T-cell (primary cell): Measurements from ENCODE around the gene CAPN5. TPM values are rescaled to one million over a fixed set of nuclear protein-coding genes. Genes with fewer than 3 reads are reported as not detected.

Experiments used
- ATAC-seq, 4 experiments: fragments of 200-7000 bp in 3 of 4; fragments of 150-1000 bp in 1 of 4; cut with Tn5 transposase; replicated peaks in 1 of 4; 1 replicate in 3 of 4; 2 replicates in 1 of 4; pipeline ENCODE4 v1.10.0; 2021; ENCODE audit warnings: moderate library complexity in 3 of 4, mild to moderate bottlenecking in 2 of 4, moderate number of reproducible peaks in 1 of 4
- CTCF ChIA-PET, 2 donors: fragments of 300-600 bp; sonication (Branson Sonifier 250); formaldehyde crosslinking; loops; one replicate each; lab custom pipeline; 2022; ENCODE audit warnings: antibody characterized with exemption in 2 of 2; lab: Charles Lee
- POLR2A ChIA-PET, 2 donors: fragments of 300-600 bp; sonication (Branson Sonifier 250); formaldehyde crosslinking; loops; one replicate each; lab custom pipeline; 2022; ENCODE audit warnings: antibody characterized with exemption in 2 of 2; lab: Charles Lee
- DNase-seq, 35 experiments: peaks; one replicate each; pipeline versions ENCODE4 v3.0.0 to v3.0.0-alpha.2; 2013 to 2023
- H3K27ac ChIP-seq: one replicate; pipeline ENCODE4 v1.5.1; 2013; ENCODE audit warnings: low read length
- H3K27me3 ChIP-seq, 2 experiments: replicated peaks in 1 of 2; 1 replicate in 1 of 2; 2 replicates in 1 of 2; pipeline versions ENCODE4 v1.6.1 to v1.7.0; 2013; ENCODE audit warnings: low read length in 1 of 2, mixed read lengths in 1 of 2; ENCODE audit not compliant: control insufficient read depth in 2 of 2, insufficient read depth in 2 of 2; ENCODE audit errors: extremely low read depth in 1 of 2
- H3K36me3 ChIP-seq, 2 donors: 1 replicate in 1 of 2; 2 replicates in 1 of 2; pipeline versions ENCODE4 v1.6.1 to v1.7.0; 2013; ENCODE audit warnings: low read length in 1 of 2; ENCODE audit not compliant: control insufficient read depth in 2 of 2, insufficient read depth in 1 of 2; ENCODE audit errors: extremely low read depth in 1 of 2
- H3K4me1 ChIP-seq, 2 experiments: 1 replicate in 1 of 2; 2 replicates in 1 of 2; pipeline versions ENCODE4 v1.6.1 to v1.7.0; 2013; ENCODE audit warnings: low read length in 2 of 2, mixed read lengths in 1 of 2; ENCODE audit not compliant: insufficient read depth in 2 of 2, control insufficient read depth in 1 of 2; ENCODE audit errors: extremely low read depth in 1 of 2
- H3K4me3 ChIP-seq, 2 donors: 1 replicate in 1 of 2; 2 replicates in 1 of 2; pipeline versions ENCODE4 v1.5.1 to v1.7.0; 2013; ENCODE audit warnings: mild to moderate bottlenecking in 2 of 2, low read length in 1 of 2, moderate library complexity in 1 of 2; ENCODE audit not compliant: control insufficient read depth in 1 of 2; ENCODE audit errors: extremely low read depth in 1 of 2
- H3K9me3 ChIP-seq: 2 replicates; pipeline ENCODE4 v1.7.0; 2013
- H3K27ac Mint-ChIP-seq, 2 donors: one replicate each; pipeline ENCODE4 v1.8.0; 2020 to 2021; ENCODE audit warnings: mild to moderate bottlenecking in 2 of 2, mixed read lengths in 2 of 2
- H3K27me3 Mint-ChIP-seq, 2 donors: one replicate each; pipeline ENCODE4 v1.8.0; 2021 to 2022; ENCODE audit warnings: mixed read lengths in 2 of 2
- H3K36me3 Mint-ChIP-seq: one replicate; pipeline ENCODE4 v1.8.0; 2021; ENCODE audit warnings: mixed read lengths
- H3K4me1 Mint-ChIP-seq, 3 donors: one replicate each; pipeline ENCODE4 v1.8.0; 2020 to 2022; ENCODE audit warnings: mixed read lengths in 3 of 3, mild to moderate bottlenecking in 1 of 3
- H3K4me3 Mint-ChIP-seq, 3 donors: one replicate each; pipeline ENCODE4 v1.8.0; 2020 to 2022; ENCODE audit warnings: mild to moderate bottlenecking in 3 of 3, mixed read lengths in 3 of 3, moderate library complexity in 3 of 3
- H3K9me3 Mint-ChIP-seq, 3 donors: one replicate each; pipeline ENCODE4 v1.8.0; 2020 to 2022; ENCODE audit warnings: mixed read lengths in 3 of 3
- WGBS: methylation state at CpG from one replicate; pipeline ENCODE4 v1.1.5; 2013; ENCODE audit warnings: missing lambda C conversion rate; ENCODE audit not compliant: insufficient coverage; 5-methylcytosine and 5-hydroxymethylcytosine counted together
- total RNA-seq, 35 experiments: library from RNA in 6 of 35; stranded (reverse) in 6 of 35; fragments of 120-200 nt in 1 of 35; gene quantifications; one replicate each; pipeline versions ENCODE4 v1.2.1 to v1.2.4 and lab custom pipeline; 2013 to 2026

The CAPN5 gene
- total RNA-seq, 5 donors from 2014 or later (not counting 1 experiment from before 2014, with no cell fraction given), result 3.1 to 6.4 (median 4.0) TPM

- DNase-seq, result no peak
- Mint-ChIP-seq H3K4me1 (no peaks in the 10 kb centered on the region), H3K4me3 (no peak overlapping the region), H3K36me3 (no peaks in the 10 kb centered on the region), H3K27ac (no peak overlapping the region), H3K9me3 (no peaks in the 10 kb centered on the region), H3K27me3 (no peaks in the 10 kb centered on the region)
- H3K4me1 ChIP-seq, result no peaks in the 10 kb centered on the region
- H3K9me3 ChIP-seq, result no peaks in the 10 kb centered on the region
- ChIA-PET CTCF (no interaction called here), POLR2A (no interaction called here)
- H3K36me3 ChIP-seq, result peaks cover 0 to 3% of the 10 kb centered on the region in 2 donors
- WGBS, result 84% methylated on average over 7 of the region's 9 CpGs
- ATAC-seq, result no peak
- H3K4me3 ChIP-seq, result no peak overlapping the region
- no peak overlapping the region for H3K27ac ChIP-seq
- peaks cover 0 to 4% of the 10 kb centered on the region in 2 experiments for H3K27me3 ChIP-seq
Measured at GRCh38 chr11:77108436-77108835, 41.7 kb downstream of the CAPN5 start.

GRCh38 chr11:77109236-77110019 lies 42.7 kb downstream of the CAPN5 start:
- no peak overlapping the region for H3K27ac ChIP-seq
- WGBS, result no CpG with 5 or more reads among the region's 11 CpGs
- no peak for ATAC-seq
- POLR2A ChIA-PET, result no interaction called here
- CTCF ChIA-PET, result no interaction called here
- no peak overlapping the region for H3K4me3 ChIP-seq
- H3K4me1 Mint-ChIP-seq, result no peaks in the 10 kb centered on the region
- H3K9me3 Mint-ChIP-seq, result no peaks in the 10 kb centered on the region
- H3K36me3 Mint-ChIP-seq, result no peaks in the 10 kb centered on the region
- H3K36me3 ChIP-seq, result peaks cover 0 to 7% of the 10 kb centered on the region in 2 donors
- no peaks in the 10 kb centered on the region for H3K4me1 ChIP-seq
- no peak for DNase-seq
- no peak overlapping the region for H3K27ac Mint-ChIP-seq
- no peaks in the 10 kb centered on the region for H3K27me3 Mint-ChIP-seq
- H3K4me3 Mint-ChIP-seq, result no peak overlapping the region
- peaks cover 0 to 4% of the 10 kb centered on the region in 2 experiments for H3K27me3 ChIP-seq
- no peaks in the 10 kb centered on the region for H3K9me3 ChIP-seq

- ChIA-PET CTCF (no interaction called here), POLR2A (no interaction called here)
- H3K36me3 ChIP-seq, result peaks cover 0 to 7% of the 10 kb centered on the region in 2 donors
- no peak overlapping the region for H3K4me3 Mint-ChIP-seq
- H3K27ac Mint-ChIP-seq, result no peak overlapping the region
- no peaks in the 10 kb centered on the region for H3K4me1 Mint-ChIP-seq
- no peaks in the 10 kb centered on the region for H3K36me3 Mint-ChIP-seq
- no peaks in the 10 kb centered on the region for H3K27me3 Mint-ChIP-seq
- no peak overlapping the region for H3K27ac ChIP-seq
- H3K4me3 ChIP-seq, result no peak overlapping the region
- peaks cover 0 to 4% of the 10 kb centered on the region in 2 experiments for H3K27me3 ChIP-seq
- ATAC-seq (no peak), DNase-seq (no peak)
- 77% methylated on average over 4 of the region's 6 CpGs for WGBS
- no peaks in the 10 kb centered on the region for H3K9me3 Mint-ChIP-seq
- no peaks in the 10 kb centered on the region for H3K9me3 ChIP-seq
- H3K4me1 ChIP-seq, result no peaks in the 10 kb centered on the region
Measured at GRCh38 chr11:77110836-77111235, 44.1 kb downstream of the CAPN5 start.

GRCh38 chr11:77111277-77111676 lies 44.5 kb downstream of the CAPN5 start:
- Mint-ChIP-seq H3K9me3 (no peaks in the 10 kb centered on the region), H3K27me3 (no peaks in the 10 kb centered on the region), H3K36me3 (no peaks in the 10 kb centered on the region), H3K4me3 (no peak overlapping the region), H3K4me1 (no peaks in the 10 kb centered on the region), H3K27ac (no peak overlapping the region)
- no peak overlapping the region for H3K4me3 ChIP-seq
- ChIA-PET CTCF (no interaction called here), POLR2A (no interaction called here)
- 90% methylated on average over 2 of the region's 3 CpGs for WGBS
- peaks cover 0 to 7% of the 10 kb centered on the region in 2 donors for H3K36me3 ChIP-seq
- H3K27me3 ChIP-seq, result peaks cover 0 to 4% of the 10 kb centered on the region in 2 experiments
- DNase-seq (no peak), ATAC-seq (no peak)
- no peaks in the 10 kb centered on the region for H3K4me1 ChIP-seq
- no peak overlapping the region for H3K27ac ChIP-seq
- no peaks in the 10 kb centered on the region for H3K9me3 ChIP-seq

- Mint-ChIP-seq H3K9me3 (no peaks in the 10 kb centered on the region), H3K4me1 (no peaks in the 10 kb centered on the region), H3K27me3 (no peaks in the 10 kb centered on the region), H3K27ac (no peak overlapping the region), H3K36me3 (no peaks in the 10 kb centered on the region), H3K4me3 (no peak overlapping the region)
- no peak overlapping the region for H3K4me3 ChIP-seq
- H3K4me1 ChIP-seq, result no peaks in the 10 kb centered on the region
- peaks cover 0 to 7% of the 10 kb centered on the region in 2 donors for H3K36me3 ChIP-seq
- 96% methylated on average over 6 of the region's 6 CpGs for WGBS
- ChIA-PET CTCF (no interaction called here), POLR2A (no interaction called here)
- peaks cover 0 to 4% of the 10 kb centered on the region in 2 experiments for H3K27me3 ChIP-seq
- no peak for ATAC-seq
- DNase-seq, result no peak
- H3K27ac ChIP-seq, result no peak overlapping the region
- H3K9me3 ChIP-seq, result no peaks in the 10 kb centered on the region
Measured at GRCh38 chr11:77111946-77112345, 45.2 kb downstream of the CAPN5 start.

- Histone ChIP-seq H3K4me1 (no peaks in the 10 kb centered on the region), H3K27ac (no peak overlapping the region), H3K9me3 (no peaks in the 10 kb centered on the region), H3K4me3 (no peak overlapping the region), H3K27me3 (peaks cover 0 to 4% of the 10 kb centered on the region in 2 experiments), H3K36me3 (peaks cover 0 to 7% of the 10 kb centered on the region in 2 donors)
- POLR2A ChIA-PET, result no interaction called here
- 94% methylated on average over 14 of the region's 20 CpGs for WGBS
- CTCF ChIA-PET, result no interaction called here
- H3K27ac Mint-ChIP-seq, result no peak overlapping the region
- no peaks in the 10 kb centered on the region for H3K27me3 Mint-ChIP-seq
- DNase-seq (no peak), ATAC-seq (no peak)
- no peaks in the 10 kb centered on the region for H3K36me3 Mint-ChIP-seq
- H3K9me3 Mint-ChIP-seq, result no peaks in the 10 kb centered on the region
- no peaks in the 10 kb centered on the region for H3K4me1 Mint-ChIP-seq
- no peak overlapping the region for H3K4me3 Mint-ChIP-seq
Measured at GRCh38 chr11:77112641-77113381, 46.0 kb downstream of the CAPN5 start.
